Hypothalamus (tissue), 51 donors: ENCODE results near the gene ANO10.
"Not testable (repeated sequence)": the region's sequence is repeated elsewhere in the genome, so short reads cannot be mapped to it uniquely, and the experiment has no call there.

ENCODE experiments used
- DNase-seq, 51 donors: peaks; one replicate each; lab custom pipeline; 2025; lab: John Stamatoyannopoulos, UW

The ANO10 gene

DNA sequence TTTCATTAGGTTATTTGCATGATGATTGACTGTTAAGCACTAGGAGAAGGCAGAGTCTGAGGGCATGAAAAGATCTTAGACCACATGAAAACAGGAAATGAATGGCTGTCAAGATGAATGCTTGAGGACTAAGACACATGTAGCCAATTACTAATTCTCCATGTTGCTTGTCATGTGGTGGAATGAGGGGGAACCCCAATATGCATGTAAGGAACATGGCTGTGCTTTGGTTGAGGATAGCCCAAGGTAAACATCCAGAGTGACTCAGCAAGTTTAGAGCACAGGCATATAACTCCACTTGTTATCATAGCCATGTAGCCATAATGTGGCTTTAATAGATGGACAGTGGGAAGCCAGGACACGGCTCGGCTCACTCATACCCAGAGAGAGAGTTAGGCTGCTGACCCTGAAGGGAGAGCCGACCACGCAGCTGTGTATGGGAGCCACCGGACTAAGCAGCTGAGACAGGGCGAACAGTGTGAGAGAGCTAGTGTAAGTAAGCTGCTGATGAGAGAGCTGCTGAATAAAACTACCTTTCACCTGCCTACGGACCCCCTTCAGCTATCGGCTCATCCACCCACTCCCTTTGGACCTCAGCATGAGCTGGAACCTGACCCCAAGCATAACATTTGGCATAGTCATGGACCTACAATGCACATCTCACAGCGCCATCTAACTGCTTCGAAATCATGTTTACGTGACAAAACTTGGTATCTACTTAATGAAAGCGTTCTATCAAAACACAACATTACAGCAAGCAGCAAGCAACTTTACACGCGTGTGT is 37.6 kb downstream of the ANO10 start:
- DNase-seq: no peak

DNA sequence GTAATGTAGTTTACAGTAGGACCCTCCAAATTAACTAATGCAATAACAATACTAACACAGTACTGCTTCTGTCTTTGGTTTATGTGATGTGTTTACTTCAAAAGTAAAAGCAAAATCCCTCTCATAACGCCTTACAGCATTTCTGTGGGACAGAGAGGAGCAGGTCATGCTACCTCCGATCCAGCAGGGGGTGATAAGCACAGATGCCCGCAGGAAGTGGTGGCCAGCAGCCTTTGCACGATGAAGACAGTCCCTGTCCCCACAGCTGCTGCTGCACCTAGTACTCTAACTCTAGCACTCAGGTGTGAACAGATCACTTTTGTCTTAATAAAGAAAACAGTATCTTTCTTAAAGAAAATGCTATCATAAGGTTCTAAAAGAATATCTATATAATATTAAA is 38.3 kb downstream of the ANO10 start:
- no peak for DNase-seq

DNA sequence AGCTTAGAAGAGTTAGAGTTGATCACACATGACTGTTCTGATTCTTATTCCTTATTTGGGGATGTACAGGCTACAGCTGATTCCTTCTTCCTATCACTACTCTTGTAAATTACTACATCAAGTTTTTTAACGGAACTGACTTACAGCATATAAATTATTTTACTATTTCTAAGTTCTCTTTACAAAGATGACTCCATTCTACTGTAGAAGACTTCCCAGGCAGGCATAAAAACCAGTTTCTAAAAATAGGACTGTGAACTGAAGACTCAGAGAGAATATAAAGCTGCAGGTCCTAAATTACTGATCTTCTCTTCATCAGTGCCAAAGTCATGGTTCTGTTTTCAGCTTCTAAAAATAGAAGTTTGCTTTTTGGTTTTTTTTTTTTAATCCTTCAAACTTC is 38.9 kb downstream of the ANO10 start:
- no peak for DNase-seq

DNA sequence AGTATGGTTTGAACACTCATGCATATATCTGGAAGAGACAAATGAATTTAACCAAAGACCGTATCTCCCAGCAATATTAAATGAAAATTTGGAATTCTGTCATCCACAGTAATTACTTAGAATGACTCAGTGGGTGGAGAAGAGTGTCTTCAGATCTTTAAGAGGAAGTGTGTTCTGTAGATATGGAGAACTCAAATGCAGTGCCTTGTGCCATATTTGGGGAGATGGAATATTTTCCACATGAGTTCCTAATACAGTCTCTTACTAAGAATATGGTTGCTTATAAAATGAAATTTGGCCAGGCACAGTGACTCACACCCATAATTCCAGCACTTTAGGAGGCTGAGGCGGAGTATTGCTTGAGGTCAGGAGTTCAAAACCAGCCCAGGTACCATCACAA is 40.5 kb downstream of the ANO10 start:
- DNase-seq: no peak

DNA sequence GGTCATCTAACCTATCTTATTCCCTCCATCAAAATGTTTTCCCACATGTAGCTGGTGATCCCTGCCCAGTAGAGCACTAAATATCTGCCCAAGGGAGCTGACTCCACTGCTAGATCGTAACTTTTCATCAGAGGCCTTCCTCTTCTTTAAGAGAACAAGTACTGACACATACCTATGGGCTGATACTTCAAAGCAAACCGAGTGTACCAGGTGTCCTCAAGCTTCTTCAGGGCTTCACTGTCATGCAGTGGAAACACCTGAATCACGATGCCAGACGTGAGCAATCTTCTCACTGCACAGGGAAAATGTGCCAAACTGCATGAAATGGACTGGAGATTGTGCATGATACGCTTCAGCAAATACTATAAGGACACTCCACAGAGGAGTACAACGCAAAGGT is 41.6 kb downstream of the ANO10 start:
- DNase-seq: no peak

DNA sequence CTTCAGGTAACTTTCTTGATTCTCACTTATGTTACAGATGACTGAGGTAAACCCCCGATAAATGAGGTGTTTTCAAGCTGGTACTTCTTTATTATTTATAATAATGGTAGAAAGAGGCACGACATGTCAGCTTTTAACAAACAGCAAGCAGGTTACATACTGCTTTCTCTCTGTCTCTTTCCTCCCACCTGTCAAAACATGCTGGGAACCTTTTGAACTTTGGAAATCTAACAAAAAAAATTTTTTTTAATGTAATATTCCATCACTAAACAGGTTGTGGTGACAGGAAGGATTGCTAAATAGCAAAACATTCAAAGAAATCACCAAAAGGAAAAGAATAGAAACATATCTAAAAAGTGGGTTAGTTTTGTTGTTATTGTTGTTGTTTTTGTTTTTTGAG is 48.2 kb downstream of the ANO10 start:
- DNase-seq: no peak

DNA sequence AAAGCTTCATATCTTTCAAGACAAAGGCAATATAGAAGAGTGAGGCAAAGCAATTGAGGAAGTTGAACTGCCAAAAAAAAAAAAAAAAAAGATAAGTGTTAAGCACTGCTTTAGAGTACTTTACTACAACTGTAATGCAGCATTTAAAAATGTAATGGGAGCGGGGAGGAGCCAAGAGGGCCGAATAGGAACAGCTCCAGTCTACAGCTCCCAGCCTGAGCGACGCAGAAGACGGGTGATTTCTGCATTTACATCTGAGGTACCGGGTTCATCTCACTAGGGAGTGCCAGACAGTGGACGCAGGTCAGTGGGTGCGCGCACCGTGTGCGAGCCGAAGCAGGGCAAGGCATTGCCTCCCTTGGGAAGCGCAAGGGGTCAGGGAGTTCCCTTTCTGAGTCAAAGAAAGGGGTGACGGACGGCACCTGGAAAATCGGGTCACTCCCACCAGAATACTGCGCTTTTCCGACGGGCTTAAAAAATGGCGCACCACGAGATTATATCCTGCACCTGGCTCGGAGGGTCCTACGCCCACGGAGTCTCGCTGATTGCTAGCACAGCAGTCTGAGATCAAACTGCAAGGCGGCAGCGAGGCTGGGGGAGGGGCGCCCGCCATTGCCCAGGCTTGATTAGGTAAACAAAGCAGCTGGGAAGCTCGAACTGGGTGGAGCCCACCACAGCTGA is 56.0 kb downstream of the ANO10 start:
- DNase-seq: not testable (repeated sequence)

DNA sequence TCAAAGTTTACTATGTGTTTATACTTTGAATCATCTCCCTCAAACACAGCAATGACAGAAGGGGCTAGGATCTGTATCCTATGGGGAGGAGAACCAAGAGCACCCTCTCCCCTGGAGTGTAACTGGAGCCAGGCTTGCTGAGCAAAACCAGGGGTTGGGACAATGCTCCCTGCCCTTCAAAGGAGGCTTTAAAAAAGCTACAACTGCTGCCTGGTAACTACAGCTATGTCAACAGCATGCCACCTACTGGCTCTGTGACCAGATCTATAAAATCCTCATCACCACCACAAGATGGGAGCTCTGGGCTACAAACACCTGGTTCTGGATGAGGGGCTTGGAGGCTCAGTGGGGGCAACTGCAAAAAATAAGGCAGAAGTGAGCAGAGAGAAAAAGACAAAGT is 61.9 kb downstream of the ANO10 start:
- no peak for DNase-seq

DNA sequence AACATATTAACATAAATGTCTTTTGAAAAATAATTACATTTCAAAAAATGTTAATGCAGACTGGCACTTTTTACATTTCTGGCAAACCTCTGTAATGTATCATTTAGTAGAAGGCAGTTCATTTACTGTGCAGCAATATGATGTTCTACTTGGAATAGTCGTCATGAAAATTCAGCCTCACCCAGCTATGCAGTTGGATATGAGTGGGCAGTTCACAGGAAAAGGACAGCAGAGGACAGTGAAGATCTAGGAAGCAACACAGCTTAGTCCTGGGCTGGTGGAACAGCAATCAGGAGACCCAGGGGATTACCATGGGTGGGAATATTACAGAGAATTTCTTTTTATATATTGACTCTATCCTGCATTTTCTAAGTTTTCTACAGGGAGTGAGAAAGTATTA is 63.6 kb downstream of the ANO10 start:
- no peak for DNase-seq

DNA sequence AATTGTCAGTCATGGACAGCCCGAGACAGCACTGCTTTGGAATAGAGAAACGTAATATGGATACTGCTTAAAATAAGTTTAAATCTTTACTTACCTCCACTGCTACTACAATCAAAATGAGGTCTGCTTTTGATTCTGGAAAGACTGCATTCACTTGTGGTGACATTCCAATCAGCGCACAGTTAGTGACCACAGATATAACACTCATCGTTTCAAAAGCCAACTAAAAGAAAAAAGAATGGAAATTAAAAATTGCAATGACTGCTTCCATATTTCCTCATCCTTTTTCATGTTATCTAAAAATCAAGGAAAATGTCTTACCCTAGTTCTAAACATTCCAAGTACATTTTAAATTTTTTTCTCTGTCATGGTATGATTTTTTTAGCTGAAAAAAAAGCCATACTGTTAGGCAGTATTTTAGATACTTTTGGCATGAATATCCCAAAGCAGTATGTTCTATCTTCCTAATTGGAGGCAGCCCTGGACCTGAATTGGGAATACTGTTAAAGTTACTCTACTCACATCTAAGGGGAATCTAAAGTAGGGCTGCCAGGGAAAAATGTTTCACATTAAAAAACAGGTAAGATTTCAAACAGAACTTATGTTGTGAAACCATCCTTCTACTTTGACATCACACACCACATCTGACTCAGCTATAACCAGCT is 72.1 kb downstream of the ANO10 start:
- no peak for DNase-seq

DNA sequence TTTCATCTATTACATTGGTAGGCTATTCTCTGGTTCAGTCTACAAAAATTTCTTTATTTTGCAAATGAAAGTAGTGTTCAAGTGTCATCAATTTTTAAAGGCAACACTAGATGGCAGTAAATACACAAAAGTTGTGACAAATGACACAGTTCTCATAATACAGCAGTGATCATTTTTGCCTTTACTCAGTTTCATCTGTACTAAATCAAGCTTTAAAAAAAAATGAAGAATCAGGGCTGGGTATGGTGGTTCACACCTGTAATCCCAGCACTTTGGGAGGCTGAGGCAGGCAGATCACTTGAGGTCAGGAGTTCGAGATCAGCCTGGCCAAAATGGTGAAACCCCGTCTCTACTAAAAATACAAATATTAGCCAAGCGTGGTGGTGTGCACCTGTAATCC is 77.5 kb downstream of the ANO10 start:
- peak in 1 of 51 donors; percentile 38 for DNase-seq

DNA sequence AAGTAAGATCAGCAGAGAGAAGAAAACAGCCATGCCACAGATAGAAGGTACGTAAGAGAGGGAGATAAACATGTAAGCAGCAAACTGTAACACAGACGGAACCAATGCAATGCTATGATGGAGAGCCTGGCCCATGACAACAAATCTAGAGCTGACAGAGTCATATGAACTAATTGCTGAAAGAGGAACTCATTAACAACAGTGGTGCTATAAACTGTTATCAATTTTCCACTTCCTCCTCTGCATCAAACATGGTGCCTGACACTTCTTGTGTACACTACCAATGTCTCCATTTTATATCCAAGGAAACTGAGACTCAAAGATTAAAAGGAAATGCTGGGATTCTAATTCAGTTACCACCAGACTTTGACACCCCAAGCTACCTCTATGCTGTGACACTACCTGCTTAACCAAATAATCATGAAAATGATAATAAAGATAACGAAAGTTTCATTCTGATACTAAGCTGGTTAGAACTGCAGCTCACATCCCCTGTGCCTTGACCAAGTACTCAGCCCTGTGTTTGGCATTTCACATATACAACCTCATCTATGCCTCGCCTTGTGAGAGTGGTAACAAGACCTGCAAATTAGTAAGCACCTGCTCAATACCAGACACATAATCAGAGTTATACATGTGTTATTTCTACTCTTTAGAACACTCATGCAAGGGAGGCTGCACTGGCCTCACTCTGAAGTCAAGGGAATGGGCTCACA is 79.3 kb downstream of the ANO10 start:
- DNase-seq: no peak

DNA sequence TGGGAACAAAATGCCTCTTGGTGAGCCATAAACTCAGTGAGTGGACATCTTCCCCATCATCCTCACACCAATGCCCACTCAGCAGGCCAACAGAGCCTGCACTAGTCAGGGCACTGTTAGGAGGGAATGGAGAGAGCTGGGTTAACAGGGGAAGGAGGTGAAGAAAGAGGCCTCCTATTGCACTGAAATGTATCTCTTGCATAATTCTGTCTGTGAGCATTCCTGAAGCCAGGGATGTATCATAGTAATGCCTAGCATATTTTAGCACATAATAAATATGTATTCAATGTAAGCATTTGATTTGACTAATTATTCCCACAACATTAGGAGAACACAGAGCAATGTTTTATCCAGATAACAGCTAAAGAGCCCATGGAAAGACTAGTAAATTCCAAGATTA is 81.2 kb downstream of the ANO10 start:
- no peak for DNase-seq

DNA sequence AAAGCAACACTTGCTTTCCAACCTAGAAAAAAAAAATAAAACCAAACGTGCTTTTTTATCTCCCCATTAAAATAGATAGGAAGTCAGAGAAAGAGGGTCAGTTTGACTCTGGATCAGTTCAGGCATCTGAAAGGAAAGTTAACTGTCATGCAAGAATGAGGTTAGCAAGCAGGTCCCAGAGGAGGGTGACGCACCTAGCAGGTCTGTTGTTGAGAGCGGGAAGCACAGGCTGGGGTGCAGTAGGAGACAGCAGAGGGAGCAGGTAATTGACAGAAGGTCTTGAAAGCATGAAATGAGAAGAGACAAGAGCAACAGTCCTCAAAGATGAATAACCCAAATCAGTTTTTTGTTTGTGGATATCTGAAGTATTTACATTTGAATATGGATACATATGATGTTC is 82.5 kb downstream of the ANO10 start:
- DNase-seq: no peak

DNA sequence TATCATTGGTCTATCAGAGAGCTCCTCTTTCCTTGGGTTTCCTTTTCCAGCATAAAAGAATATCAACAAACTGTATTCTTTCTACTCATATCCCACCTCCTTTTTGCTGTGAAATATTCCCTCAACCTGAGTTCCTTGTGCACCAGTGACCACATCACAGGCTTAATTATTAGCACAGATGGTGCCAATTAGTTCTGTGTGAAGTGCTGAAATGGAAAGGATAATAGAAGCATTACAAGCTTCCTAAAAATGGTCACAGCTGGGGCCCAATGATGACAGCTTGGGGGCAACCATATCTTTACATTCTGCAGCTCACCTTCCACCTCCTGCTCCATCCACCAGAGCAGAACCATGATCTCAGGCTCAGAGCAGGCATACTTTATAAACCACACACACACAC is 84.6 kb downstream of the ANO10 start:
- DNase-seq: no peak

DNA sequence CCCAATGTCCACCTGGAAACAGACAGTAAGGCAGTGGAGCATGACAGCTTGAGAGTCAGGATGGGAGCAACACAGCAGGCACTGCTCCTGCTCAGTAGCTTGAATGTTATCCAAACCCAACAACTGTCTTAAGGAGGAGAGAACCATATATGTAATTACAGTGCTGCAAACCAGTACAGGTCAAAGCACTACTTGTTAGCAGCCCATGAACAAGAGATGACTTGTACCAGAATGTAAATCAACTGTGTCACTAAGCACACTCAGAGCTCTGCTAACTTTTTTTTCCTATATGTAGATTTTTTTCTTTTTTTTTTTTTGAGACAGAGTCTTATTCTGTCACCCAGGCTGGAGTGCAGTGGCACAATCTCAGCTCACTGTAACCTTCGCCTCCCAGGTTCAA is 87.1 kb downstream of the ANO10 start:
- DNase-seq: no peak

DNA sequence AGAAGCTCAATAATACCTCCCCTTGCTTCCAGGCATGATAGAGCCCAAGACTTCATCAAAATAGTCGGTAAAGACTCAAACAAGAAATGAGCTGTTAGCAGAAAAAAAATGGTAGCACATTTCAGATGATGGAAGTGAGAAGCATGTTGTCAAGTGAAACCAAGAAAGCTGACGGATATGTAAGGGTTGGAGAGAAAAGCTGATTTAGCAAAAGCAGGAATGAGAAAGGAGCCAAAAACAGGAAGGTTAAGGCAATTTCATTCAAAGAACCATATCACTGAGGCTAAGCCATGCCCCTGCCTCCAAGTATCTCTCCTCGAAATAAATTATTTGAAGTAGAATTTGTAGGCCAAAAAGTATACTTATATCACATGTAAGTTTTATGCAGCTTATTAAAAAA is 88.8 kb downstream of the ANO10 start:
- DNase-seq: no peak

DNA sequence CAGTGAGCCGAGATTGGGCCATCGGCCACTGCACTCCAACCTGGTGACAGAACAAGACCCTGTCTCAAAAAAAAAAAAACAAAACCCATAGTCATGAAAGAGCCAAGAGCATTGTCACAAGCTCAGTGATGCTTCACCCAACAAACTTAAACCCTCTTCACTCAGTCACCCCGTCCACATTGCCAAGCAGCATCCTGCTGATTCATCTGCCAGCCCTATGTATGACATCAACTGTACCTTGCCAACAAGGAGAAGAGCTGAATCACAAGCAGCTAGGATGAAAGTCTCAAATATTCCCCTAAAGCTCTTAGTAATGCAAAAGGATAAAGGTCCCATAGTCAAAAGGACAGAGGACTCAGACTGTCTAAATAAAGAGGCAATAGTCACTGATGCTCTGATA is 90.0 kb downstream of the ANO10 start:
- peak in 1 of 51 donors; percentile 22 for DNase-seq

DNA sequence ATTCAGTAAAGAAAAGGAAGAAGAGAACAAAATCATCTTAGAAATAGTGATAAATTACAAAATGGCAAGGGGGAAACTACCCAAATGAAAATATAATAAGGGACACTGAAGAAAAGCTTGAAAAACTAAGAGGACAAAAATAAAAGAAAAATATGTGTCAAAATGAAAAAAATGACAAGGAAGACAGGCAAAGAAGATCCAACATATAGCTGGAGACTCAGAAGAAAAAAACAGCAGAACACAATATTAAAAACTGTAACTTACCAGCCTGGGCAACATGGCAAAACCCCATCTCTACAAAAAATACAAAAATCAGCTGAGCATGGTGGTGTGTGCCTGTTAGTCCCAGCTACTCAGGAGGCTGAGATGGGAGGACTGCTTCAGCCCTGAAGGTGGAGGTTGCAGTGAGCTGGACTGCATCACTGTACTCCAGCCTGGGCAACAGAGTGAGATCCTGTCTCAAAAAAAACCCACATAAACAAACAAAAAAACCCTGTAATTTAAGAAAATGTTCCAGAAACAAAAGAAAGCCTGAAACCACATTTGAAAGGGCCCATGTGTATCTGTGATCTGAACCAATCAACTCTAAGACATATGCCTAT is 93.2 kb downstream of the ANO10 start:
- DNase-seq: no peak

DNA sequence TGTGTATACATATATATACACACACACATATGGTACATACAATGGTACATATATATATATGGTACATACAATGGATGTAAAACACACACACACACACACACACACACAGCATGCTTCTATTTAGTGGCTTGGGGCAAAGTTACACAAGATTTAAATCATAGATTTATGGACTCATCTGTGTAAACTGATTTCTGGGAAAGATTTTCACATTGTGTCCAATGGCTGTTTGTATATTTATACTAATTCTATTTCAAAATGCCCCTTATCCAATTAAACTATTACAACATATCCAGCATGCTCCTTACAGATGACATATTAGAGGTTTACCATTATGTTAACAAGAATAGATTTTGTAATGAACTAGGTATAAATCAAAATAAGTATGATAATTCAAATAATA is 94.9 kb downstream of the ANO10 start:
- DNase-seq: no peak
